Measurements from ENCODE around the gene EREG. TPM values are rescaled to one million over a fixed set of nuclear protein-coding genes. Genes with fewer than 3 reads are reported as not detected.

The EREG gene
- total RNA-seq, 1 donor from 2014 or later: 0.30 TPM

GRCh38 chr4:74362347-74362746, 2.6 kb upstream of the EREG start:
- FAIRE-seq (no peak), DNase-seq (ENCODE audit: low read depth) (no peak)
- no peaks in the 10 kb centered on the region for H3K9me3 Mint-ChIP-seq (ENCODE audit: unreplicated experiment)
- H3K4me3 Mint-ChIP-seq (ENCODE audit: unreplicated experiment): no peak overlapping the region
- H3K9me3 ChIP-seq (ENCODE audit: insufficient read depth, low read depth, low read length): no peaks in the 10 kb centered on the region
- no peaks in the 10 kb centered on the region for H3K4me1 Mint-ChIP-seq (ENCODE audit: low read depth, unreplicated experiment)
- no peak overlapping the region for H3K27ac Mint-ChIP-seq (ENCODE audit: unreplicated experiment)
- no peak overlapping the region for H3K27ac ChIP-seq (ENCODE audit: low read depth, low read length)
- H3K27me3 Mint-ChIP-seq (ENCODE audit: low read depth, unreplicated experiment): no peaks in the 10 kb centered on the region
- no peak overlapping the region for H2AFZ ChIP-seq (ENCODE audit: low read depth, low read length)
- H3K27me3 ChIP-seq (ENCODE audit: insufficient read depth, low read length): no peaks in the 10 kb centered on the region
- H3K9ac ChIP-seq (ENCODE audit: low read length): no peak overlapping the region
- H3K4me3 ChIP-seq (ENCODE audit: insufficient read depth, low read depth, low read length): no peak overlapping the region
- H4K20me1 ChIP-seq (ENCODE audit: insufficient read depth, low read length): no peaks in the 10 kb centered on the region
- TF ChIP-seq EZH2 (IDR thresholded peaks at IDR 0.05; ENCODE audit: insufficient read depth, low read length): no peak
- TF ChIP-seq, protein P1, sequence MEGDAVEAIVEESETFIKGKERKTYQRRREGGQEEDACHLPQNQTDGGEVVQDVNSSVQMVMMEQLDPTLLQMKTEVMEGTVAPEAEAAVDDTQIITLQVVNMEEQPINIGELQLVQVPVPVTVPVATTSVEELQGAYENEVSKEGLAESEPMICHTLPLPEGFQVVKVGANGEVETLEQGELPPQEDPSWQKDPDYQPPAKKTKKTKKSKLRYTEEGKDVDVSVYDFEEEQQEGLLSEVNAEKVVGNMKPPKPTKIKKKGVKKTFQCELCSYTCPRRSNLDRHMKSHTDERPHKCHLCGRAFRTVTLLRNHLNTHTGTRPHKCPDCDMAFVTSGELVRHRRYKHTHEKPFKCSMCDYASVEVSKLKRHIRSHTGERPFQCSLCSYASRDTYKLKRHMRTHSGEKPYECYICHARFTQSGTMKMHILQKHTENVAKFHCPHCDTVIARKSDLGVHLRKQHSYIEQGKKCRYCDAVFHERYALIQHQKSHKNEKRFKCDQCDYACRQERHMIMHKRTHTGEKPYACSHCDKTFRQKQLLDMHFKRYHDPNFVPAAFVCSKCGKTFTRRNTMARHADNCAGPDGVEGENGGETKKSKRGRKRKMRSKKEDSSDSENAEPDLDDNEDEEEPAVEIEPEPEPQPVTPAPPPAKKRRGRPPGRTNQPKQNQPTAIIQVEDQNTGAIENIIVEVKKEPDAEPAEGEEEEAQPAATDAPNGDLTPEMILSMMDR (IDR thresholded peaks at IDR 0.05; ENCODE audit: insufficient read depth, low read depth, low read length): no peak
- no peaks in the 10 kb centered on the region for H3K36me3 Mint-ChIP-seq (ENCODE audit: low read depth, unreplicated experiment)
- H3K4me1 ChIP-seq (ENCODE audit: insufficient read depth, low read length): peaks cover 11% of the 10 kb centered on the region
- H3K36me3 ChIP-seq (ENCODE audit: insufficient read depth, low read length): no peaks in the 10 kb centered on the region
- no peaks in the 10 kb centered on the region for H3K79me2 ChIP-seq (ENCODE audit: insufficient read depth, low read length)
- H3K4me2 ChIP-seq (ENCODE audit: low read length): no peak overlapping the region

- H3K4me3 Mint-ChIP-seq (ENCODE audit: unreplicated experiment): peak overlapping the region; percentile 76
- Histone ChIP-seq H3K4me1 (ENCODE audit: insufficient read depth, low read length) (peaks cover 11% of the 10 kb centered on the region), H3K36me3 (ENCODE audit: insufficient read depth, low read length) (no peaks in the 10 kb centered on the region), H3K4me3 (ENCODE audit: insufficient read depth, low read depth, low read length) (peak overlapping the region; percentile 58), H4K20me1 (ENCODE audit: insufficient read depth, low read length) (no peaks in the 10 kb centered on the region), H3K27me3 (ENCODE audit: insufficient read depth, low read length) (no peaks in the 10 kb centered on the region), H2AFZ (ENCODE audit: low read depth, low read length) (peak overlapping the region; percentile 75), H3K9me3 (ENCODE audit: insufficient read depth, low read depth, low read length) (no peaks in the 10 kb centered on the region), H3K79me2 (ENCODE audit: insufficient read depth, low read length) (no peaks in the 10 kb centered on the region), H3K9ac (ENCODE audit: low read length) (peak overlapping the region; percentile 70), H3K27ac (ENCODE audit: low read depth, low read length) (peak overlapping the region; percentile 25), H3K4me2 (ENCODE audit: low read length) (peak overlapping the region; percentile 91)
- no peaks in the 10 kb centered on the region for H3K36me3 Mint-ChIP-seq (ENCODE audit: low read depth, unreplicated experiment)
- no peak for TF ChIP-seq EZH2 (IDR thresholded peaks at IDR 0.05; ENCODE audit: insufficient read depth, low read length)
- TF ChIP-seq, protein P1 (IDR thresholded peaks at IDR 0.05; ENCODE audit: insufficient read depth, low read depth, low read length): no peak
- DNase-seq (ENCODE audit: low read depth) (no peak), FAIRE-seq (no peak)
- H3K27ac Mint-ChIP-seq (ENCODE audit: unreplicated experiment): no peak overlapping the region
- H3K4me1 Mint-ChIP-seq (ENCODE audit: low read depth, unreplicated experiment): no peaks in the 10 kb centered on the region
- no peaks in the 10 kb centered on the region for H3K27me3 Mint-ChIP-seq (ENCODE audit: low read depth, unreplicated experiment)
- no peaks in the 10 kb centered on the region for H3K9me3 Mint-ChIP-seq (ENCODE audit: unreplicated experiment)
Observed at GRCh38 chr4:74364256-74364651, 691 bp upstream of the EREG start.

GRCh38 chr4:74365761-74366160, 816 bp downstream of the EREG start:
- Histone ChIP-seq H3K4me2 (ENCODE audit: low read length) (peak overlapping the region; percentile 91), H3K27ac (ENCODE audit: low read depth, low read length) (no peak overlapping the region), H3K4me3 (ENCODE audit: insufficient read depth, low read depth, low read length) (peak overlapping the region; percentile 58), H3K4me1 (ENCODE audit: insufficient read depth, low read length) (peaks cover 11% of the 10 kb centered on the region), H2AFZ (ENCODE audit: low read depth, low read length) (no peak overlapping the region), H3K9ac (ENCODE audit: low read length) (peak overlapping the region; percentile 70), H3K79me2 (ENCODE audit: insufficient read depth, low read length) (no peaks in the 10 kb centered on the region), H4K20me1 (ENCODE audit: insufficient read depth, low read length) (no peaks in the 10 kb centered on the region), H3K36me3 (ENCODE audit: insufficient read depth, low read length) (no peaks in the 10 kb centered on the region), H3K9me3 (ENCODE audit: insufficient read depth, low read depth, low read length) (no peaks in the 10 kb centered on the region), H3K27me3 (ENCODE audit: insufficient read depth, low read length) (no peaks in the 10 kb centered on the region)
- Mint-ChIP-seq H3K4me1 (ENCODE audit: low read depth, unreplicated experiment) (no peaks in the 10 kb centered on the region), H3K36me3 (ENCODE audit: low read depth, unreplicated experiment) (no peaks in the 10 kb centered on the region), H3K27me3 (ENCODE audit: low read depth, unreplicated experiment) (no peaks in the 10 kb centered on the region), H3K27ac (ENCODE audit: unreplicated experiment) (no peak overlapping the region), H3K4me3 (ENCODE audit: unreplicated experiment) (peak overlapping the region; percentile 76), H3K9me3 (ENCODE audit: unreplicated experiment) (no peaks in the 10 kb centered on the region)
- TF ChIP-seq, protein P1 (IDR thresholded peaks at IDR 0.05; ENCODE audit: insufficient read depth, low read depth, low read length): no peak
- TF ChIP-seq EZH2 (IDR thresholded peaks at IDR 0.05; ENCODE audit: insufficient read depth, low read length): no peak
- no peak for FAIRE-seq
- peak; percentile 5 for DNase-seq (ENCODE audit: low read depth)

All from astrocyte (in vitro differentiated cells and primary cell).